ENCODE results near the gene PSD4. TPM values are rescaled to one million over a fixed set of nuclear protein-coding genes. Genes with fewer than 3 reads are reported as not detected.
A peak's percentile ranks its signal among the peaks of the same experiment; 100 is the strongest.

The PSD4 gene
- total RNA-seq (5.4 and 9.0 TPM in 2 replicates), polyA plus RNA-seq (2.5 and 3.8 TPM in 2 replicates)

GRCh38 chr2:113173542-113174375 is at the start of gene PSD4:
TSS of gene PSD4 (plus strand) at chr2:113173971. CDS start at chr2:113182457, 8,486 bp downstream.
- TF ChIP-seq CTCF (IDR thresholded peaks at IDR 0.05; ENCODE audit: low read depth, low read length) = no peak
- H3K4me3 ChIP-seq = no peak within 1 kb of the TSS

GRCh38 chr2:113124181-113124961 is 49.4 kb upstream of the PSD4 start:
- Histone ChIP-seq H3K36me3 (no peaks in the 10 kb centered on the region), H3K9me3 (ENCODE audit: low read depth) (no peaks in the 10 kb centered on the region), H3K4me3 (no peak overlapping the region), H3K27ac (no peak overlapping the region), H3K27me3 (no peaks in the 10 kb centered on the region), H3K4me1 (ENCODE audit: low read depth) (no peaks in the 10 kb centered on the region)
- DNase-seq (ENCODE audit: low read depth in 1 of 2, low spot score in 1 of 2) = peak in 1 of 2 donors; percentile 52
- TF ChIP-seq CTCF (IDR thresholded peaks at IDR 0.05; ENCODE audit: low read depth, low read length) = no peak

More at GRCh38 chr2:113173542-113174375, at the start of gene PSD4:
- no peak within 1 kb of the TSS for H3K27ac ChIP-seq
- DNase-seq (ENCODE audit: low read depth in 1 of 2, low spot score in 1 of 2) = peak in 1 of 2 donors; percentile 49
- H3K36me3 ChIP-seq = no peaks in the 10 kb centered on the region
- no peaks in the 10 kb centered on the region for H3K9me3 ChIP-seq (ENCODE audit: low read depth)
- H3K27me3 ChIP-seq = no peaks in the 10 kb centered on the region
- no peaks in the 10 kb centered on the region for H3K4me1 ChIP-seq (ENCODE audit: low read depth)

- no peaks in the 10 kb centered on the region for H3K36me3 ChIP-seq
- H3K9me3 ChIP-seq (ENCODE audit: low read depth) = no peaks in the 10 kb centered on the region
- no peak overlapping the region for H3K27ac ChIP-seq
- H3K27me3 ChIP-seq = no peaks in the 10 kb centered on the region
- no peaks in the 10 kb centered on the region for H3K4me1 ChIP-seq (ENCODE audit: low read depth)
- no peak for TF ChIP-seq CTCF (IDR thresholded peaks at IDR 0.05; ENCODE audit: low read depth, low read length)
- DNase-seq (ENCODE audit: low read depth in 1 of 2, low spot score in 1 of 2) = no peak
- no peak overlapping the region for H3K4me3 ChIP-seq
Observed at GRCh38 chr2:113124984-113125855, 48.6 kb upstream of the PSD4 start.

- Histone ChIP-seq H3K9me3 (ENCODE audit: low read depth) (no peaks in the 10 kb centered on the region), H3K4me1 (ENCODE audit: low read depth) (no peaks in the 10 kb centered on the region), H3K36me3 (no peaks in the 10 kb centered on the region), H3K4me3 (no peak within 1 kb of the TSS), H3K27ac (no peak within 1 kb of the TSS), H3K27me3 (no peaks in the 10 kb centered on the region)
- no peak for DNase-seq (ENCODE audit: low read depth in 1 of 2, low spot score in 1 of 2)
- TF ChIP-seq CTCF (IDR thresholded peaks at IDR 0.05; ENCODE audit: low read depth, low read length) = no peak
Observed at GRCh38 chr2:113126845-113127645, 46.7 kb upstream of the PSD4 start, which contains the start of gene IL1RN. TSS of gene IL1RN (plus strand) at chr2:113127598. CDS start at chr2:113127625, 27 bp downstream.
